Thoracic aorta (tissue), 2 donors: ENCODE results near the gene NRP1. TPM values are rescaled to one million over a fixed set of nuclear protein-coding genes. Genes with fewer than 3 reads are reported as not detected.

Experiments used
- ATAC-seq: fragments of 150-250 bp; one replicate; pipeline ENCODE4 v1.8.0; 2017; ENCODE audit warnings: low read depth; ENCODE audit not compliant: insufficient number of reproducible peaks, low FRiP score
- DNase-seq: peaks from one replicate; pipeline ENCODE4 v3.0.0-alpha.2; 2020; ENCODE audit warnings: low spot score
- H3K27ac ChIP-seq, 2 donors: fragments of 200-600 bp; sonication (generic); 1 replicate in 1 of 2; 2 replicates in 1 of 2; pipeline ENCODE4 v1.5.1; 2016; ENCODE audit warnings: mild to moderate bottlenecking in 2 of 2, moderate library complexity in 2 of 2
- H3K27me3 ChIP-seq: fragments of 200-600 bp; sonication (generic); replicated peaks from 2 replicates; pipeline ENCODE4 v1.6.0; 2016; ENCODE audit warnings: mild to moderate bottlenecking; ENCODE audit not compliant: insufficient read depth
- H3K36me3 ChIP-seq: fragments of 200-600 bp; sonication (generic); one replicate; pipeline ENCODE4 v1.5.1; 2016
- H3K4me1 ChIP-seq, 2 donors: fragments of 200-600 bp; sonication (generic); 1 replicate in 1 of 2; 2 replicates in 1 of 2; pipeline versions ENCODE4 v1.5.1 to v1.6.0; 2016; ENCODE audit warnings: low read depth in 2 of 2, mild to moderate bottlenecking in 1 of 2; ENCODE audit not compliant: control insufficient read depth in 1 of 2
- H3K4me3 ChIP-seq: fragments of 200-600 bp; sonication (generic); 2 replicates; pipeline ENCODE4 v1.5.1; 2016; ENCODE audit warnings: mild to moderate bottlenecking
- H3K9me3 ChIP-seq: fragments of 200-600 bp; sonication (generic); 2 replicates; pipeline ENCODE4 v1.5.1; 2016
- CTCF ChIP-seq: fragments of 200-600 bp; sonication (generic); IDR thresholded peaks from one replicate; pipeline ENCODE4 v1.5.1; 2019; ENCODE audit warnings: antibody characterized with exemption
- total RNA-seq, 2 donors: library from RNA; depleted of rRNA; stranded (reverse); fragments of >200 nt; gene quantifications; one replicate each; pipeline versions ENCODE4 v1.1.0 to v1.2.3, GENCODE V29; 2016

NRP1 gene
- total RNA-seq, 2 donors from 2014 or later, result 66.9 to 117 TPM

- no peak for DNase-seq
- no peaks in the 10 kb centered on the region for H3K9me3 ChIP-seq
- H3K4me3 ChIP-seq, result no peak overlapping the region
- TF ChIP-seq CTCF, result no peak
- H3K36me3 ChIP-seq, result no peaks in the 10 kb centered on the region
- H3K27ac ChIP-seq, result no peak overlapping the region
- ATAC-seq, result no peak
- no peaks in the 10 kb centered on the region for H3K27me3 ChIP-seq
- peaks cover 0 to 3% of the 10 kb centered on the region in 2 donors for H3K4me1 ChIP-seq
Measured at GRCh38 chr10:33161550-33162247, 172.8 kb downstream of the NRP1 start.

- Histone ChIP-seq H3K27ac (no peak overlapping the region), H3K36me3 (no peaks in the 10 kb centered on the region), H3K9me3 (no peaks in the 10 kb centered on the region), H3K4me1 (peaks cover 3 to 6% of the 10 kb centered on the region in 2 donors), H3K4me3 (no peak overlapping the region), H3K27me3 (no peaks in the 10 kb centered on the region)
- no peak for ATAC-seq
- no peak for TF ChIP-seq CTCF
- no peak for DNase-seq
Measured at GRCh38 chr10:33160151-33160550, 174.3 kb downstream of the NRP1 start.

- ATAC-seq (no peak), DNase-seq (no peak)
- no peak overlapping the region for H3K4me3 ChIP-seq
Measured at GRCh38 chr10:33157103-33157502, 177.4 kb downstream of the NRP1 start.

GRCh38 chr10:33155720-33156638 is 178.5 kb downstream of the NRP1 start:
- no peaks in the 10 kb centered on the region for H3K36me3 ChIP-seq
- no peak overlapping the region for H3K27ac ChIP-seq
- DNase-seq, result no peak
- no peak overlapping the region for H3K4me3 ChIP-seq
- no peaks in the 10 kb centered on the region for H3K27me3 ChIP-seq
- no peak for ATAC-seq
- H3K9me3 ChIP-seq, result no peaks in the 10 kb centered on the region
- H3K4me1 ChIP-seq, result peaks cover 12 to 15% of the 10 kb centered on the region in 2 donors
- peak; percentile 21 for TF ChIP-seq CTCF

More at GRCh38 chr10:33157103-33157502, 177.4 kb downstream of the NRP1 start:
- Histone ChIP-seq H3K27me3 (no peaks in the 10 kb centered on the region), H3K27ac (no peak overlapping the region), H3K36me3 (no peaks in the 10 kb centered on the region), H3K9me3 (no peaks in the 10 kb centered on the region), H3K4me1 (peaks cover 12 to 15% of the 10 kb centered on the region in 2 donors)
- no peak for TF ChIP-seq CTCF

- ATAC-seq (no peak), DNase-seq (no peak)
- no peaks in the 10 kb centered on the region for H3K36me3 ChIP-seq
- TF ChIP-seq CTCF, result no peak
- no peak overlapping the region for H3K4me3 ChIP-seq
- H3K27me3 ChIP-seq, result no peaks in the 10 kb centered on the region
- no peaks in the 10 kb centered on the region for H3K9me3 ChIP-seq
- H3K4me1 ChIP-seq, result peaks cover 12 to 15% of the 10 kb centered on the region in 2 donors
- peak overlapping the region in 1 of 2 donors; percentile 4 for H3K27ac ChIP-seq
Measured at GRCh38 chr10:33154590-33154989, 179.9 kb downstream of the NRP1 start.
